ENCODE measurements around the gene MAP1LC3B.
"Not testable (repeated sequence)": the region's sequence is repeated elsewhere in the genome, so short reads cannot be mapped to it uniquely, and the experiment has no call there.

Gene MAP1LC3B

DNA sequence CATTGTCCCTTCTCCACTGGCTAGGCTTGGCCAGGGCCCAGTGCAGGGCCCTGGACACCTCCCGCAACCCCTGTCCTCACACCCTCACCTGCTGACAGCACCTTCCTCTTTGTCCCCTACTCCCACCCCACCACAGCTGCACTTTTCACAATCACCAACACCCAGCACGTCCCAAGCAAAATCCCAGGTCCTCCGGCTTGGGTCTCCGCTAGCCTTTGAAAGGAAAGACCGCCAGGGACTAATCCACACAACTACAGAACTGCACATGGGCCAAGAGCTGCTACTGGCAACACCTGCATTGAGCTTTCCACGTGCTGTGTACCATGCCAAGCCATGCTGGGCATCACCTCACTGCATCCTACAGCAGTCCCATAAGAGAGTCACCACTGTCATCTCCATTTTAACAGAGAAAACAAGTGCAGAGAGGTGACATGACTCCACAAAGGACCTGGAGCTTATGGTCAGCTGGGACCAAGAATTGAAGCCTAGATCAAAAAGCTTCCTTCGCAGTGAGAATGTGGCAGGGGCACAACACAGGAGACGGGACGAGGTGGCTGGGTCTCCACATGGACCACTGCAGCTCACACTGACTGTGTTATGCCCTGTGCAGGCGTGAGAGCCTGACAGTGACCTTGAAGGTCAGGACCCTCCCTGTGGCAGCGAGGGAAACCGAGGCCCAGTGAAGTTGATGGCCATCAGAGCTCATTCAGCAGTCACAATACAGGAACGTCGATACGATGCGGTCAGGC lies 31.1 kb upstream of the MAP1LC3B start:
- no peak for DNase-seq (ENCODE audit: extremely low read depth, low read depth)
- TF ChIP-seq, protein P1, sequence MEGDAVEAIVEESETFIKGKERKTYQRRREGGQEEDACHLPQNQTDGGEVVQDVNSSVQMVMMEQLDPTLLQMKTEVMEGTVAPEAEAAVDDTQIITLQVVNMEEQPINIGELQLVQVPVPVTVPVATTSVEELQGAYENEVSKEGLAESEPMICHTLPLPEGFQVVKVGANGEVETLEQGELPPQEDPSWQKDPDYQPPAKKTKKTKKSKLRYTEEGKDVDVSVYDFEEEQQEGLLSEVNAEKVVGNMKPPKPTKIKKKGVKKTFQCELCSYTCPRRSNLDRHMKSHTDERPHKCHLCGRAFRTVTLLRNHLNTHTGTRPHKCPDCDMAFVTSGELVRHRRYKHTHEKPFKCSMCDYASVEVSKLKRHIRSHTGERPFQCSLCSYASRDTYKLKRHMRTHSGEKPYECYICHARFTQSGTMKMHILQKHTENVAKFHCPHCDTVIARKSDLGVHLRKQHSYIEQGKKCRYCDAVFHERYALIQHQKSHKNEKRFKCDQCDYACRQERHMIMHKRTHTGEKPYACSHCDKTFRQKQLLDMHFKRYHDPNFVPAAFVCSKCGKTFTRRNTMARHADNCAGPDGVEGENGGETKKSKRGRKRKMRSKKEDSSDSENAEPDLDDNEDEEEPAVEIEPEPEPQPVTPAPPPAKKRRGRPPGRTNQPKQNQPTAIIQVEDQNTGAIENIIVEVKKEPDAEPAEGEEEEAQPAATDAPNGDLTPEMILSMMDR (IDR thresholded peaks at IDR 0.05; ENCODE audit: low read depth, low read length): no peak

DNA sequence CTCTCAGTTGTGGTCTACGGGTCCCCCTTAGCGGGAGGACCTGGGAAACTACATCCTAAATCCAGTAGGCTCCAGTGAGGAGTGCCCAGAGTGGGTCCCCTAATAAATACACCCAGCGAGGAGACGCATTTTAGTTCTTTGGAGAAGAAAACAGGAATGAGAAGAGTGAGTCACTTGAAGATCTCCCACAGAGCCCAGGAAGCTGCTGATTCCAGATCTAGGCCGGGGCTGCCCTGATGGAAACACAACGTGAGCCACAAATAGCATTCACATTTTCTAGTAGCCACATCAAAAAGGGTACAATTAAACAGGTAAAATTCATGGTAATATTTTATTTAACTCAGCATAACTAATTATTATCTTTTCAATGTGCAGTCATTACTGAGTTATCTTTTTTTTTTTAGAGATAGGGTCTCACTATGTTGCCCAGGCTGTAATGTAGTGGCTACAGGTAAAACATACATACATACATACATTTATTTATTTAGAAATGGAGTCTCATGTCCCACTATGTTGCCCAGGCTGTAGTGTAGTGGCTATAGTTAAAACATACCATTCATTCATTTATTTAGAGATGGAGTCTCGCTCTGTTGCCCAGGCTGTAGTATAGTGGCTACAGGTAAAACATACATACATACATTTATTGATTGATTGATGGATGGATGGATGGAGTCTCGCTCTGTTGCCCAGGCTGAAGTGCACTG lies 30.1 kb upstream of the MAP1LC3B start:
- no peak for DNase-seq (ENCODE audit: extremely low read depth, low read depth)
- TF ChIP-seq, protein P1 (IDR thresholded peaks at IDR 0.05; ENCODE audit: low read depth, low read length): no peak

DNA sequence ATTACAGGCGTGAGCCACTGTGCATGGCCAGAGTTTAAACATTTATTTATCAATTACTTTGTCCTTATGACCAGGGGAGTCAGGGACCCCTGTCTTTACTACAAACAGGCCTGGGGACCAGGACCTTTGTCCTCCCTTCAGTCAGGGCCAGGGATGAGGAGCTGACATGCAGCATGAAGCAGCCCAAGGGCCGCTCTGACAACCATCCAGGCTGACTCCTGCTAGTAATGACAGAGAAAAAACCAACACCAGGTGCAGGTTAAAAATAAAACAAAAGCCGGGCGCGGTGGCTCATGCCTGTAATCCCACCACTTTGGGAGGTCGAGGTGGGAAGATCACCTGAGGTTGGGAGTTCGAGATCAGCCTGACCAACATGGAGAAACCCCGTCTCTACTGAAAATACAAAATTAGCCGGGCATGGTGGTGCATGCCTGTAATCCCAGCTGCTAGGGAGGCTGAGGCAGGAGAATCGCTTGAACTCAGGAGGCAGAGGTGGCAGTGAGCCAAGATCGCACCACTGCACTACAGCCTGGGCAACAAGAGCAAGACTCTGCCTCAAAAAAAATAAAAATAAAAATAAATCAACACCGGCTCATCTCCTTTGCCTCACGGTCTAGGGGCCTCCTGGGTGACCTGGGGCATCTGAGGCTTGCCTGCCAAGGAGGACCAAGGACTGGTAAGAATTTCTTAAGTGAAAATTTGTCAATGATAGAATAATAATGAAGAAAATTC lies 29.1 kb upstream of the MAP1LC3B start:
- DNase-seq (ENCODE audit: extremely low read depth, low read depth): not testable (repeated sequence)

DNA sequence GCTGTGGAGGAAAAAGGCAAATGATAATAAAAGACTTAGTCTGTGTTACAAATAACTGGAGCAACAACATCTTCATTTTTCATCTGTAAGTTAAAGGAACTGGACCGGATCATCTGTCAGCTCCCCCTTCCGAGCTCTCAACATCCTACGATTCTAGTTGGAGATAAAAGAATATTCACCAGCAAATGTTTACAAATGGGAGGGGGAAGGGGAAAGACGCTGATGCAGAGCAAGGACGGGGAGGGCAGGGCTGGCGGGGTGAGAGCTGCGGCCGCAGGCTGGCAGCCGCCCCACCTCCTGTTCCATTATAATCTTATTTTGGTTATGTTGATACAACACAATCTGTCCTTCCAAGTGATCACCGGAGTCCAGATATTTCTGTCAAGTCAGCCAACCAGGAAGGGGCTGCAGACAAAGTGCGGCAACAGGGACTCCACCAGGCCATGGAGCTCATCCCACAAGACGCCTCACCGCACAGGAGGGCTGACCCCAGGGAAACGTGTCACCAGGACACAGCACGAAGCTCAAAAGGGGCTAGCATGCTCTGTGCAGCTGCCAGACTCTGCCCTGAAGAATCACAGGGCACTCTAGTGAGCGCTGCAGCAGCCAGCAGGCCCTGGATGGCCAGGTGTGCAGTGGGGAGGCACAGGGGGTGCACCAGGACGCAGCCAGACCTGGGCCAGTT lies 28.2 kb upstream of the MAP1LC3B start:
- no peak for DNase-seq (ENCODE audit: extremely low read depth, low read depth)
- TF ChIP-seq, protein P1 (IDR thresholded peaks at IDR 0.05; ENCODE audit: low read depth, low read length): no peak

DNA sequence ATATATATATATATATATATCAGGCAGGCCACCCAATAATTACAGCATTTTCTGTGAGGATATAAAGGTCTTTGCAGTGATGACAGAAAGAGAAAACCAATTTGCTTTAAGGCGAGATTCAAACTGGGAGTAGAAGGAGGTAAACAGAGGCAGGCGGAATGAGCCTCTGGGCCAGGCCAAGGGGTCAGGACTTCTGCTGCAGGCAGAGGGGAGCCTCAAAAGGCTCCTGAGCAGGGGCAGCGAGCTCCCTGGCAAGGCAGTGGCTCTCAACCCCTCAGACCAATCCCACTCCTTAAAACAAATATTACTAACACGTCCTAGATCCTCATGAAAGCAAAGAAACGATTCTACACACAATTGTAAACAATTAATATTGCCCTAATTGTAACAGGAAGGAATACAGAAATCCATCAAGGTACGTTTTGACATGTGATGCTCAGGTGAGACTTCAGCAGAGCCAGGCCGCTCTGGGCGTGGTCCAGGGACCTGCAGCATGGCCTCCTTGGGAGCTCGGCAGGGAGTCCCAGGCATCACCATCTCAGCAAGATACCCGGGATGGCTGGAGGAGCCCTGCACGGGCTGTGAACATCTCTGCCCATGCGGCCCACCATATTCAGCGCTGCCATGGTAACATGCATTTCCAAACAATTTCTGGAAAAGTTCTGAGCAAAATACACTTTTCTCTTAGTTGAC lies 27.0 kb upstream of the MAP1LC3B start:
- TF ChIP-seq, protein P1 (IDR thresholded peaks at IDR 0.05; ENCODE audit: low read depth, low read length): no peak
- DNase-seq (ENCODE audit: extremely low read depth, low read depth): no peak

DNA sequence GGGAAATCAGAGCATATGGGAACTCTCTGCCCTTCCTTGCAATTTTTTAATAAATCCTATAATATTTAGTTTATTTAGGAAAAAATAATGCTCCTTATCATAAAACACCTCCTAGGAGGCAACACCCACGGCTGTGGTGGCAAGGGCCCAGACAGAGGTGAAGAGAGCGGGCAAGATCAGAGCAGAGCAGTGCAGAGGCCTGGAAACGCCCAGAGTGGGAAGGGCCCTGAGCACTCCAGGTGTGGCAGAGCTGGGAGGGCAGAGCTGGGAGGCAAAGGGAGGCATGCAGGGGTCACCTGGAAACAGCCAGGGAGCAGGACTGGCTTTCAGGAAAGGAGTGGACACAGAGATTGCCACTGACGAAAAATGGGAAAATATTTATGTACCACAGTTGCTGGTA lies 25.8 kb upstream of the MAP1LC3B start:
- TF ChIP-seq, protein P1 (IDR thresholded peaks at IDR 0.05; ENCODE audit: low read depth, low read length): no peak
- DNase-seq (ENCODE audit: extremely low read depth, low read depth): no peak

DNA sequence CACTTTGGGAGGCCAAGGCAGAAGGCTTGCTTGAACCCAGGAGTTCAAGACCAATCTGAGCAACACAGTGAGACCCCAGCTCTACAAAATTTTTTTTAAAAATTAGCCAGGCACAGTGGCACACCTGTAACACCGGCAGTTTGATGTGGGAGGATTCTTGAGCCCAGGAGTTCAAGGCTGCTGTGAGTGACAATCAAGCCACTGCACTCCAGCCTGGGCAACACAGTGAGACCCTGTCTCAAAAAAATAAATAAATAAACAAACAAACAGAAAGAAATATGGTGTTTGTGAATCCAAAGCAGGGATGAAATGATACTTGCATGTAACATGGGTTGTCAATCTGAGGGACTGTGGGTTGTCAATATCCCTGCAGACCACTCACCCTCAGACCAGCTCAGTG lies 25.2 kb upstream of the MAP1LC3B start:
- TF ChIP-seq, protein P1 (IDR thresholded peaks at IDR 0.05; ENCODE audit: low read depth, low read length): no peak
- DNase-seq (ENCODE audit: extremely low read depth, low read depth): no peak

Data from AG09319 (cell line).